IPS-18a (cell line): ENCODE data around the gene CTNS.
"Not testable (repeated sequence)": the region's sequence is repeated elsewhere in the genome, so short reads cannot be mapped to it uniquely, and the experiment has no call there.

Experiments
- H3K27ac ChIP-seq: one replicate; pipeline ENCODE4 v1.5.1; 2013; ENCODE audit warnings: low read length
- H3K27me3 ChIP-seq: one replicate; pipeline ENCODE4 v1.6.1; 2013; ENCODE audit warnings: mild to moderate bottlenecking, low read length; ENCODE audit not compliant: control insufficient read depth, insufficient read depth
- H3K36me3 ChIP-seq: one replicate; pipeline ENCODE4 v1.6.1; 2013; ENCODE audit warnings: low read depth, low read length; ENCODE audit not compliant: control insufficient read depth
- H3K4me1 ChIP-seq: one replicate; pipeline ENCODE4 v1.6.1; 2013; ENCODE audit warnings: low read depth, low read length; ENCODE audit not compliant: control insufficient read depth
- H3K4me3 ChIP-seq: one replicate; pipeline ENCODE4 v1.5.1; 2013; ENCODE audit warnings: low read length
- H3K9ac ChIP-seq: one replicate; pipeline ENCODE4 v1.6.1; 2013; ENCODE audit warnings: mild to moderate bottlenecking, low read length, moderate library complexity
- H3K9me3 ChIP-seq: one replicate; pipeline ENCODE4 v1.6.1; 2013; ENCODE audit warnings: low read depth, low read length; ENCODE audit not compliant: control insufficient read depth

Gene CTNS

GRCh38 chr17:3693141-3693540, 56.6 kb downstream of the CTNS start:
- no peaks in the 10 kb centered on the region for H3K36me3 ChIP-seq
- H3K4me3 ChIP-seq = no peak overlapping the region
- peaks cover 32% of the 10 kb centered on the region for H3K27me3 ChIP-seq
- no peaks in the 10 kb centered on the region for H3K9me3 ChIP-seq
- peaks cover 6% of the 10 kb centered on the region for H3K4me1 ChIP-seq
- H3K27ac ChIP-seq = no peak overlapping the region
- H3K9ac ChIP-seq = no peak overlapping the region

DNA sequence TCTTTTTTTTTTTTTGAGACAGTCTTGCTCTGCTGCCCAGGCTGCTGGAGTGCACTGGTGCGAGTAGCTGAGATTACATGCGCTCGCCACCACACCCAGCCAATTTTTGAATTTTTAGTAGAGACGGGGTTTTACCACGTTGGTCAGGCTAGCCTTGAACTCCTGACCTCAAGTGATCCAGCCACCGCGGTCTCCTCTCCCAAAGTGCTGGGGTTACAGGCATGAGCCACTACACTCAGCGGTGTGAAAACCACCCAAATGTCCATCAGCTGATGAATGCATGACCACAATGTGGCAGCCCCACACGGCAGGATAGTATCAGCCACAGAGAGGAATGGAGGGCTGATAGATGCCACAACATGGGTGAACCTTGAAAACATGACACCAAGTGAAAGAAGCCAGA, 57.3 kb downstream of the CTNS start:
- H3K36me3 ChIP-seq = no peaks in the 10 kb centered on the region
- no peak overlapping the region for H3K9ac ChIP-seq
- H3K27me3 ChIP-seq = peaks cover 32% of the 10 kb centered on the region
- no peak overlapping the region for H3K27ac ChIP-seq
- H3K4me1 ChIP-seq = peaks cover 6% of the 10 kb centered on the region
- H3K9me3 ChIP-seq = no peaks in the 10 kb centered on the region
- H3K4me3 ChIP-seq = no peak overlapping the region

DNA sequence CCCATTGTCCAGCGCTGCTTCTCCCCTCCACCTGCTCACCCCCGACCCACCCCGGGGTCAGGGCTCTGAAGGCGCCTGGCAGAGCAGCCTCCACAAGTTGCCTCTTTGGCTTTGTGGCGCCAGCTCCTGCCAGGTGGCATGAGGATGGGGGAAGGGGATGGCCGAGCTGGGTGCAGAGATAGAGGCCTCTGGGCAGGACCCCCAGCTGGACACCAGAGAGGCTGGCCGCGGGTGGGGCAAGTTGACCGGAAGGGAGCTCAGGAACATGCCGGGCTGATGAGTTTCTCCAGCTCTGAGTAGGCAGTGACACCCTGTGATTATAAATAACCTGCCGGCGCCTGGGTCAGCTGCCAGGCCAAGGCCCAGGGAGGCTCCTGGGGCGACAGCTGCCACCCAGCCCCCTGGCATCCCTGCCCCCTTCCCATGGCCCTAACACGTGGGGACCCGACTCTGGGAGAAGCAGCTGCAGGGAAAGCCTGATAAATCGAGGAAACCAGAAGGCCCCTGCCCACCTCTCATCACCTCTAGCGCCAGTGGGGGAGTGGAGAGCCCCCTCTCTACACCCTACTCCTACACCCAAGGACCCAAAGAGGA, 58.7 kb downstream of the CTNS start:
- H3K4me1 ChIP-seq = peaks cover 6% of the 10 kb centered on the region
- peak overlapping the region; percentile 43 for H3K4me3 ChIP-seq
- H3K27me3 ChIP-seq = peaks cover 32% of the 10 kb centered on the region
- no peak overlapping the region for H3K27ac ChIP-seq
- no peak overlapping the region for H3K9ac ChIP-seq
- no peaks in the 10 kb centered on the region for H3K9me3 ChIP-seq
- H3K36me3 ChIP-seq = no peaks in the 10 kb centered on the region

GRCh38 chr17:3695723-3696411, 59.3 kb downstream of the CTNS start, which contains the start of gene P2RX5:
Gene P2RX5 (minus strand): TSS chr17:3696155. CDS start chr17:3696005, 150 bp downstream.
- Histone ChIP-seq H3K9ac (peak within 1 kb of the TSS; percentile 11), H3K4me3 (peak within 1 kb of the TSS; percentile 43), H3K36me3 (no peaks in the 10 kb centered on the region), H3K4me1 (peaks cover 6% of the 10 kb centered on the region), H3K27ac (no peak within 1 kb of the TSS), H3K27me3 (peaks cover 32% of the 10 kb centered on the region), H3K9me3 (no peaks in the 10 kb centered on the region)

DNA sequence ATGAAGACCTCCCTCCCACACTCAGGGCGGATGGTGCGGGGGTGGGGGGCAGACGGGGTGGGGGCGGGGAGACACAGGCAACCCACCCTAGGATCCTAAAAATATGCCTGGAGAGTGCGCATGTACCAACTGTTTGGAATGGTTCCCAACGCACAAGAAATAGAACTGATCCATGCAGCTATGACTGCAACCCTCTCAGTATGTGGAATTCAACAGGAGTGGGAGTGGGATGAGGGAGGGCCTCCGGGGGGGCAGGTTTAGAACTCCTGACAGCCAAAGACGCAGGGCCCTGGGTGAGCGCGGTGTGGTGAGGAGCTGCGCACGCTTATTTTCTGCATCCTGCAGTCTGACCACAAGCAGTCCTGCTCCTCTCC, 60.5 kb downstream of the CTNS start:
- Histone ChIP-seq H3K36me3 (no peaks in the 10 kb centered on the region), H3K9ac (no peak overlapping the region), H3K27ac (no peak overlapping the region), H3K27me3 (peaks cover 32% of the 10 kb centered on the region), H3K4me1 (peaks cover 6% of the 10 kb centered on the region), H3K9me3 (no peaks in the 10 kb centered on the region), H3K4me3 (no peak overlapping the region)

DNA sequence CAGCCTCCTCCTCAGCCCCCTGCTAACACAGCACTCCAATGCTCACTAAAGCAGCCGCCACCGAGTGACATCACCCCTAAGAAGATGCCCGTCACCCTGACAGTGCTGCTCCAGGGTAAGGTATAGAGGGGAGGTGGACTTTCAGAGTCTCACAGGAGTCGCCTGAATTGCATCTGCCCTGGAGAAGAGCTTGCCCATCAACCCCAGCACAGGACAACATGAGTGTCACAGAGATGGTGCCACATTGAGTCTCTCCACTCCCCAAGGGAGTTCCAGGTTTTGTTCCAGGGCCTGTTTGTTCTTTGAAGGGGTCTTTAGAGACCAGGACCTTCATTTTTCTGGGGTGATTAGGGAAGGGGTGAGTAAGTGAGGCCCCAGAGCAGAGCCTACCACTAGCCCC, 61.6 kb downstream of the CTNS start:
- Histone ChIP-seq H3K27ac (no peak overlapping the region), H3K27me3 (peaks cover 32% of the 10 kb centered on the region), H3K9me3 (no peaks in the 10 kb centered on the region), H3K4me3 (no peak overlapping the region), H3K36me3 (no peaks in the 10 kb centered on the region), H3K4me1 (peaks cover 6% of the 10 kb centered on the region), H3K9ac (no peak overlapping the region)

DNA sequence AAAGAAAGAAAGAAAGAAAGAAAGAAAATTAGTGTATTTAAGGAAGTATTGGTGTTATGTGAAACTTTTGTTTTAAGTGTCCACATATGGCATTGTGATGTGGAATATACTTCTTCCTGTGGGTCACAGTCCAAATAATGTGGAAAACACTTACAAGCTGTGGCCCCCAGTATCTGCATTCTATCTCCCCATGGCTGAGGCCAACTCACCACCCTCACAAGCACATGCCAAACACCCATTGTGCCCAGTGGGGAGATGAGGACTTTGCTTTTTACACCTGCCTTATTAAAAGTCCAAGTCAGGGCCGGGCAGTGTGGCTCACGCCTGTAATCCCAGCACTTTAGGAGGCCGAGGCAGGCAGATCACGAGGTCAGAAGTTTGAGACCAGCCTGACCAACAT, 63.4 kb downstream of the CTNS start:
- H3K9ac ChIP-seq = no peak overlapping the region
- no peaks in the 10 kb centered on the region for H3K9me3 ChIP-seq
- no peak overlapping the region for H3K27ac ChIP-seq
- H3K27me3 ChIP-seq = peaks cover 24% of the 10 kb centered on the region
- H3K4me1 ChIP-seq = peaks cover 2% of the 10 kb centered on the region
- no peak overlapping the region for H3K4me3 ChIP-seq
- no peaks in the 10 kb centered on the region for H3K36me3 ChIP-seq

- H3K4me1 ChIP-seq, H3K9ac ChIP-seq, H3K4me3 ChIP-seq, H3K27me3 ChIP-seq, H3K9me3 ChIP-seq, H3K27ac ChIP-seq, H3K36me3 ChIP-seq: not testable (repeated sequence)
Observed at GRCh38 chr17:3702041-3702539, 65.5 kb downstream of the CTNS start.

- H3K9me3 ChIP-seq = no peaks in the 10 kb centered on the region
- H3K27ac ChIP-seq = no peak overlapping the region
- H3K9ac ChIP-seq = no peak overlapping the region
- H3K27me3 ChIP-seq = no peaks in the 10 kb centered on the region
- H3K36me3 ChIP-seq = no peaks in the 10 kb centered on the region
- no peak overlapping the region for H3K4me3 ChIP-seq
- no peaks in the 10 kb centered on the region for H3K4me1 ChIP-seq
Observed at GRCh38 chr17:3704931-3705717, 68.6 kb downstream of the CTNS start.

- not testable (repeated sequence) for H3K36me3 ChIP-seq, H3K27ac ChIP-seq, H3K4me1 ChIP-seq, H3K4me3 ChIP-seq, H3K9me3 ChIP-seq, H3K27me3 ChIP-seq, H3K9ac ChIP-seq
Observed at GRCh38 chr17:3705718-3705984, 69.1 kb downstream of the CTNS start.

DNA sequence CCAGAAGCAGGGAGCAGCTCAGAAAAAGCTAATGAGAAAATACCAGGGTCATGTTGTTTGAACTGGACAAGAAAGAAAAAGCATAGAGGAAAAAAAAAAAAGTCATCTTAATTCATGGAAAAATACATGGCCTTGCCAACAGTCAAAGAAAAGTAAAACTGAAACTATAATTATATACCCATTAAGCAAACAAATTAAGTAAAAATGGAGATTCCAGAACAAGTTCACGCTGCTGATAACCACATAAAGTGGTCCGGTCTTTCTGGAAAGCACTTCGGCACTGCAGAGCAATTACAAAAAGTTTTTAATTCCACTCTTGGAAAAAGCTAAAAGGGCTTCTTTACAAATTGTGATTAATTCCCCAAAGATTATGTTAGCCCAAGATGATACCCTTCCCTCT, 71.8 kb downstream of the CTNS start:
- Histone ChIP-seq H3K36me3 (peaks cover 5% of the 10 kb centered on the region), H3K27ac (no peak overlapping the region), H3K4me1 (no peaks in the 10 kb centered on the region), H3K9ac (no peak overlapping the region), H3K9me3 (no peaks in the 10 kb centered on the region), H3K4me3 (no peak overlapping the region), H3K27me3 (no peaks in the 10 kb centered on the region)
